ENCODE data around the gene HOXC11.

HOXC11 gene

DNA sequence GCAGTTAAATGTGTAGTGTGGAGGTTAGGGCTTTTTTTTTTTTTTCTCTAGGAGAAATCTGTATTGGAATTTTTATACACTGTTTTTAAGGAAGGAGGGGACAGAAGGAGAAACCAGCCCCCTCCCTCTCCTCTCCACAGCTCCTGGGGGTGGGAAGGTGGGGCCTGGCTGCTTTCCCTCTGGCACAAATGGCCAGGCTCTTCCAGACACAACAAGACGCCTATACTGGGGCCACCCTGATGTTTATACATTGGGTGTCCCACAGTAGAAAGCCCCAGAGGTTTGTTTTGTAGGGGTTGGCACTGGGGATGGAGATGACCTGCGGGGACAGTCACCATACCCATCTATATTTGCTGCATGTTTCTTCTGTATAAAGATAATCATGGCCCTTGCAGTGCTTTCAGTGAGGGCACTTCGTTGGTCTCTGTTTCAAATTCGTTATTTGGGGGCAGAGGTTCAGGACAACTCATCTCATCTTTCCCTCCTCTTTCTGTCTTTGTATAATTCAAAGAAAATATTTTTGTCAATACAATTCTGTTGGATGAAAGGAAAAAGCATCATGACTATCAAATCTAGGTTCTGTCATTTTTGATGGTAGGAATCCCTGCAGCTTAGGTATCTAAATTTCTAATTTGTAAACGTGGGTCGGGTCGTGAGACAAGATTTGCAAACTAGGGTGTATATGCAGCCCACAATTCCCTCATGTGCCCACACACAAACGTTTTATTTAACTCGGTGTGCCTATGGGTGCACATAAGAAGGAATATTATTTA, 4.1 kb downstream of the HOXC11 start (continued):
- TF ChIP-seq, protein P1, sequence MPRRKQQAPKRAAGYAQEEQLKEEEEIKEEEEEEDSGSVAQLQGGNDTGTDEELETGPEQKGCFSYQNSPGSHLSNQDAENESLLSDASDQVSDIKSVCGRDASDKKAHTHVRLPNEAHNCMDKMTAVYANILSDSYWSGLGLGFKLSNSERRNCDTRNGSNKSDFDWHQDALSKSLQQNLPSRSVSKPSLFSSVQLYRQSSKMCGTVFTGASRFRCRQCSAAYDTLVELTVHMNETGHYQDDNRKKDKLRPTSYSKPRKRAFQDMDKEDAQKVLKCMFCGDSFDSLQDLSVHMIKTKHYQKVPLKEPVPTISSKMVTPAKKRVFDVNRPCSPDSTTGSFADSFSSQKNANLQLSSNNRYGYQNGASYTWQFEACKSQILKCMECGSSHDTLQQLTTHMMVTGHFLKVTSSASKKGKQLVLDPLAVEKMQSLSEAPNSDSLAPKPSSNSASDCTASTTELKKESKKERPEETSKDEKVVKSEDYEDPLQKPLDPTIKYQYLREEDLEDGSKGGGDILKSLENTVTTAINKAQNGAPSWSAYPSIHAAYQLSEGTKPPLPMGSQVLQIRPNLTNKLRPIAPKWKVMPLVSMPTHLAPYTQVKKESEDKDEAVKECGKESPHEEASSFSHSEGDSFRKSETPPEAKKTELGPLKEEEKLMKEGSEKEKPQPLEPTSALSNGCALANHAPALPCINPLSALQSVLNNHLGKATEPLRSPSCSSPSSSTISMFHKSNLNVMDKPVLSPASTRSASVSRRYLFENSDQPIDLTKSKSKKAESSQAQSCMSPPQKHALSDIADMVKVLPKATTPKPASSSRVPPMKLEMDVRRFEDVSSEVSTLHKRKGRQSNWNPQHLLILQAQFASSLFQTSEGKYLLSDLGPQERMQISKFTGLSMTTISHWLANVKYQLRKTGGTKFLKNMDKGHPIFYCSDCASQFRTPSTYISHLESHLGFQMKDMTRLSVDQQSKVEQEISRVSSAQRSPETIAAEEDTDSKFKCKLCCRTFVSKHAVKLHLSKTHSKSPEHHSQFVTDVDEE (CRISPR knock-in tag; IDR thresholded peaks at IDR 0.05), result no peak
- TF ChIP-seq OSR1 (CRISPR knock-in tag; IDR thresholded peaks at IDR 0.05) (no peak), BACH2 (CRISPR knock-in tag; IDR thresholded peaks at IDR 0.05; ENCODE audit: borderline replicate concordance) (no peak), TOX (CRISPR knock-in tag; IDR thresholded peaks at IDR 0.05; ENCODE audit: borderline replicate concordance) (no peak), POU6F1 (CRISPR knock-in tag; IDR thresholded peaks at IDR 0.05; ENCODE audit: borderline replicate concordance, low read depth) (no peak), ZFP30 (CRISPR knock-in tag; IDR thresholded peaks at IDR 0.05) (no peak), ZNF70 (CRISPR knock-in tag; IDR thresholded peaks at IDR 0.05) (no peak), CSDC2 (CRISPR knock-in tag; IDR thresholded peaks at IDR 0.05) (no peak), GLIS3 (CRISPR knock-in tag; IDR thresholded peaks at IDR 0.05) (no peak)

DNA sequence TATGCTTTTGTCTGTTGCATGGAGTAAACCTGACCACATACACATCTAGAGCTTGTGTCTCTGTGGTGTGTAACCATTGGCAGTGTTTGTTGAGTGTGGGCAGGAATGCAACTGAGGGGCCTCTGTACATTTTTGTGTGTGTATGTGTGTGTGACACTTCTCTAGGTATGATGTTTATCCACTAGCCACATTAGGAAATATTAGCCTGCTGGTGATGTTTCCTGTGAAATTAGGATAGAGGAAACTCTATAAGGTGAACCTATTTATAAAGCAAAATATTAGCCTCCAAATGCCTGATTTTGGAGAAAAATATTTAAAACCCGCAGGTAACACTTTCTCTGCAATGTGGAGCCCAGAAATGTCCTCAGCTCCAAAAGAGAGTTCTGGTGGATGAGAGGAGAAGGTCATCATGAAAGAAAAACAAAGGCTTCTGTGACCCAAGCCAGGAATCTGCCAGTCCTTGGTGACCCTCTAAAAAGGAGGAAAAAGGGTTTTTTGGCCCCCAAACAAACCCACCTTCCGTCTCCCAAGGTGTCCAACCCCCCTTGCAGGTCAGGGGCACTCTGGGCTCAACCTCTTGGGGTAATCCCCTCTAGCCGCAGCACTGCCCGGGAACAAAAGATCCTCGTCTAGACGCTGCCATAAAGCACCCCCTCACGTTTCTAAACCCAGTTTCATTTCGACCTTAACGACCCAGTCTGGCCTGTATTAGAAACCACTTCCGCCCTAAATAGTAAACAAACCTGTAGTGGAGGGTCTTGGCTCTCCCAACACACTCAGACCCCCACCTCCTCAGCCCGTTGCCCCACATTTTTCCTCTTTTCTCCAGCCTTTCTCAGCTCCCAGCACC, 4.9 kb downstream of the HOXC11 start:
- ATAC-seq, result no peak
- TF ChIP-seq TCF4 (CRISPR knock-in tag; IDR thresholded peaks at IDR 0.05; ENCODE audit: borderline replicate concordance) (no peak), RARB (CRISPR knock-in tag; IDR thresholded peaks at IDR 0.05) (no peak), ISL1 (CRISPR knock-in tag; IDR thresholded peaks at IDR 0.05) (no peak), BACH2 (CRISPR knock-in tag; IDR thresholded peaks at IDR 0.05; ENCODE audit: borderline replicate concordance) (no peak), PPARA (CRISPR knock-in tag; IDR thresholded peaks at IDR 0.05; ENCODE audit: borderline replicate concordance) (no peak), OSR1 (CRISPR knock-in tag; IDR thresholded peaks at IDR 0.05) (no peak), SNAI2 (CRISPR knock-in tag; IDR thresholded peaks at IDR 0.05) (no peak), ESRRG (CRISPR knock-in tag; IDR thresholded peaks at IDR 0.05) (no peak), TOX (CRISPR knock-in tag; IDR thresholded peaks at IDR 0.05; ENCODE audit: borderline replicate concordance) (no peak)

GRCh38 chr12:53978477-53979356, 5.8 kb downstream of the HOXC11 start:
- ATAC-seq, result no peak
- no peak for TF ChIP-seq ZC3H10 (CRISPR knock-in tag; IDR thresholded peaks at IDR 0.05)
- no peak for TF ChIP-seq ZFP30 (CRISPR knock-in tag; IDR thresholded peaks at IDR 0.05)
- no peak for TF ChIP-seq ZNF8 (CRISPR knock-in tag; IDR thresholded peaks at IDR 0.05)
- no peak for TF ChIP-seq POU6F1 (CRISPR knock-in tag; IDR thresholded peaks at IDR 0.05; ENCODE audit: borderline replicate concordance, low read depth)
- TF ChIP-seq, protein P1 (CRISPR knock-in tag; IDR thresholded peaks at IDR 0.05), result no peak
- no peak for TF ChIP-seq PPARA (CRISPR knock-in tag; IDR thresholded peaks at IDR 0.05; ENCODE audit: borderline replicate concordance)
- TF ChIP-seq RARB (CRISPR knock-in tag; IDR thresholded peaks at IDR 0.05), result no peak
- TF ChIP-seq GLIS3 (CRISPR knock-in tag; IDR thresholded peaks at IDR 0.05), result no peak
- TF ChIP-seq TCF4 (CRISPR knock-in tag; IDR thresholded peaks at IDR 0.05; ENCODE audit: borderline replicate concordance), result no peak
- no peak for TF ChIP-seq CREB5 (CRISPR knock-in tag; IDR thresholded peaks at IDR 0.05; ENCODE audit: low read depth)
- TF ChIP-seq CSDC2 (CRISPR knock-in tag; IDR thresholded peaks at IDR 0.05), result no peak
- TF ChIP-seq ESRRG (CRISPR knock-in tag; IDR thresholded peaks at IDR 0.05), result no peak
- TF ChIP-seq PATZ1 (CRISPR knock-in tag; IDR thresholded peaks at IDR 0.05; ENCODE audit: borderline replicate concordance), result no peak
- no peak for TF ChIP-seq ISL1 (CRISPR knock-in tag; IDR thresholded peaks at IDR 0.05)
- TF ChIP-seq ARNTL (CRISPR knock-in tag; IDR thresholded peaks at IDR 0.05; ENCODE audit: borderline replicate concordance, low read depth), result no peak
- no peak for TF ChIP-seq ZFP3 (CRISPR knock-in tag; IDR thresholded peaks at IDR 0.05)
- TF ChIP-seq SNAI2 (CRISPR knock-in tag; IDR thresholded peaks at IDR 0.05), result no peak
